ENCODE measurements around the gene CXXC5. TPM values are rescaled to one million over a fixed set of nuclear protein-coding genes. Genes with fewer than 3 reads are reported as not detected.
A peak's percentile ranks its signal among the peaks of the same experiment; 100 is the strongest.

CXXC5 gene
- total RNA-seq, 1 donor from 2014 or later = 93.9 TPM

- DNase-seq = no peak
Observed at GRCh38 chr5:139638736-139639618, 9.2 kb upstream of the CXXC5 start.

DNA sequence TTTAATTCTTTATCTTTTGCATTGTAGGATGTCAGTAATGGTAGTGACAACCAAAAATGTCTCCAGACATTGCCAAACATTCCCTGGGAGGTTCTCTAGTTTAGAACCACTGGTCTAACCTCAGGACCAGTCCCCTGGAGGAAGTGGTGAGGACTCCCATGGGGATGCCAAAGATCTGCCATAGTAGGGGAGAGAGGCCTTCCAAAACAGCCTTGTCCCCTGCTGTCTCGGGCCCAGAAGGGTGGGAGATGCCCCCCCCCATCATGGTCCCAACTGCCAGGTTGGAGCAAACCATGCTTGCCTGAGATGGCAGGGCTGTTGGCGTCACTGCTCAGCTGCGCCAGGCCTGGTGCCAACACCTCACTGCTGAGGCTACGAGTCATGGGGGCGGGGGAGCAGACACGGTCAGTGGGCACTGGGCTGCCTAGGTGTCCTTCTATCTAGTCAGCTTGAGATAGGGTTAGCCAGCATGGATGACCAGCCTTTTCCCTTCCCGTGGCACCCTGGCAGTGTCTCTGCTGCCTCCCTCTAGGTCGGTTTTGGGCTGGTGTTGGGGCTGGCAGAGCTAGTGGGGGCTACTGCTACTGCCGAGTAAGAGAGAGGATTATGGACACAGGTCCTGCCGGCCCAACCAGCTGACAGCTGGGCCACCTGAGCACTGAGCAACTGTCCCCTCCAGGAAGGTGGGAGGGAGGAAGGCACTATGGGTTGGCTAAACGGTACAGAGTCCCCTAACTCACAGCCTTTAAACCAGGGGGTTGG, 8.3 kb upstream of the CXXC5 start:
- DNase-seq = no peak

DNA sequence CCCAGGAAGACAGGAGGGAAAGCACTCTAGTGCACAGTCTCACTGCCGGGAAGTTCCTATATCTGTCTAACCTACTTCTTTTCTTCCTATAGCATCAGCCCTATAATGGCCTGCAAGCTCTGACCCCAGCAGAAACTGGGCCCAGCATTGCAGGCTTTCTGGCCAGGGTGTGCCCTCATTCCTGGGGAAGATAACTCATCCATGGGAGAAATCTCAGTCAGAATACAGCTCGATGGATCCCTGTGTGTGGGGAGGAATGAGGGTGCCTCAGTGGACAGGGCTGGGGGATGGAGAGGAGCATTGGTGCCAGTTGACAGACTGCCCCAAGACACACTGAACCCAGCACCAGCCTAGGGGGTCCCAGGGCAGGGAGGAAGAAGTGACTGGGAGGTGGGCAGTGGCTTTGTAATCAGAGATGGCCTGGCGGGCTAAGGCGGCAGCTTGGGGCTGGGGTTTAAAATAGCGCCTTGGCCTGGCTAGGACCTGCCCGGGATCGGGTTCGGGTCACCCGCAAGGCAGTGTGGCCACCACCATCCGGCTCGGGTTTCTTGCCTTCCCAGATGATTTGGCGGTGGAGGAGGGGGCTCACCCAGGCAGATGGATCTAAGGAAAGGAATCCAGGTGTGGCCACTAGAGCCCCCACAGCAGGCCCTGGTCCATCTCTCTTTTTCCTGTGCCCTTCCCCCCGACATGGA, 7.6 kb upstream of the CXXC5 start:
- DNase-seq = no peak

DNA sequence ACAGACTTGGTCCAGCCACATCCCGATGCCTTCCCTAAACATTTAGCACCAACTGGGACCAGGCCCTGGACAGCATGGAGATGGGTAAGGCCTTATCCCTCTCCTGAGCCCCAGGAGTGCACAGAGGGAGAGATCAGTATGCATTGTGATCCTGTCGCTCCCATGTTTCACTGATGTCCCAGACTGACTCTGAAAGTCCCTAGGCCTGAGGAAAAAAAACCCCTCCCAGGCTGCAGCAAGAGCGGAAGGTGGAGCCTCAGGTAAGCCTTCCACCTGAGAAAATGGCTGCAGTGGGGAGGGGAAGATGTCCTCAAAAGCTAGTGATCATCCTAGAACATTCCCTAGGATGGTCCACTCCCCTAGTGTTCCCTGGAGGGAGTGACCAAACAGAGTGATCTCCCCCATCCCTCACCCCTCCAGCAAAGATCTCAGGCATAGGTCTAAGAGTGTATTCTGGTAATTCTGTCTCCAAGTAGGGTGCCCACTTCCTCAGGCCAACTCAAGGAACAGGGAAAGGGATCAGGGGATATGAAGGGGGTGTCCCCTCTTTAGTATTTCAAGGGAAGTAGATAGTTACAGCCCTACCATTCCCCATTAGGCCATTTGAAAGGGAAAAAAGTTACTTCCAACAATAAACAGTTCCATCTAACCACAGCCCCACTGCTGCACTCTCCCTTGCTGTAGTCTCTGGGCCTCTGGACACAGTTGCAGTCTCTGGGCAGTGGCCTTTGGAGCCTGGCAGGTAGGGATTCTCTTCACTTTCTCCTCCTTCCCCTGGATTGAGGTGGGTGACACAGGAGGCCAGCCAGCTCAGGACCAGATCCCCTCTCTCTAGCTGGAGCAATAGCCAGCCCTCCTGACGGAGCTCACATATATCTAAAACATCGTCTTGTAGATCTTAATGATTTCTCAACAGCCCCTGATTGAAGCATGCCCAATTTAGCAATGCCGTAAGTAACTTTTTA, 6.8 kb upstream of the CXXC5 start:
- DNase-seq = no peak

DNA sequence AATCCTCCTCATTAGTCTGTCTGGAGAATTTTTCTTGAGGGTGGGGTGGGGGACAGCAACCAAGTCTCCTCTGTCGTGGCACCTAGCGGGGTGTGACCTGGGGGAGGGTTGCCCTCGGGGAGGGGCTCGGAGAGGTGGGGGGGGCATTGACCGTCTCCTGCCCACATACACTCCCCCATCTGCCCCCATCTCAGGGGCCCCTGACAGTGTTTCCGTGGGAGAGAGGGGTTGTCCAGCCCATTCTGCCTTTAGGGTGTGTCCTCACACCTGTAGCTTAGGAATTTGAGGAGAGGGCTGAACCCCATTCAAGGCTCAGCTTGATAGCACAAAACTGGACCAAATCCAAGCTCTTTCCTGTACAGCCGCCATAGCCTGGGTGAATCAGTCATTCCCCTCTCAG, 5.9 kb upstream of the CXXC5 start:
- no peak for DNase-seq

- DNase-seq = no peak
Observed at GRCh38 chr5:139642891-139643871, 5.0 kb upstream of the CXXC5 start.

DNA sequence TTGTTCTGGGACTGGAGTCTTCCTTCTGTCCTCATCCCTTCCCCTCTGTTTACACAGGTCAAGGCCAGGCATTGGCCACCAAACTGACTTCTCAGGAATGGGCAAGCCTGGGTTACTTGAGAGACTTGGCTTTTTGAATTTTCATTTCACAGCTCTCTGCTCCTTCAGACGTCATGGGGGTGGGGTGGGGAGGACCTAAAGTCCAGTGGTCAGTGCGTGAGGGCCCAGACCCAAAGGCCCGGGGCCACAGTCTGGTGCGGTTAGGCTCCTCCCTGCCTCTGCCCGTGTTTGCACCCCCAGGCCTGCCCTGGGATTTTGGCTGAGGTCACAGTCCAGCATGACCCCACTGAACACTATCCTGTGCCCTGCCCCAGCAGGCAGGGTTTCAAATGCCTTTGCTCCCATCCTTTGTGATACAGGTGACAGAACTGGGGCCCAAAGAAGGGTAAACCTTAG, 4.1 kb upstream of the CXXC5 start:
- DNase-seq = no peak

DNA sequence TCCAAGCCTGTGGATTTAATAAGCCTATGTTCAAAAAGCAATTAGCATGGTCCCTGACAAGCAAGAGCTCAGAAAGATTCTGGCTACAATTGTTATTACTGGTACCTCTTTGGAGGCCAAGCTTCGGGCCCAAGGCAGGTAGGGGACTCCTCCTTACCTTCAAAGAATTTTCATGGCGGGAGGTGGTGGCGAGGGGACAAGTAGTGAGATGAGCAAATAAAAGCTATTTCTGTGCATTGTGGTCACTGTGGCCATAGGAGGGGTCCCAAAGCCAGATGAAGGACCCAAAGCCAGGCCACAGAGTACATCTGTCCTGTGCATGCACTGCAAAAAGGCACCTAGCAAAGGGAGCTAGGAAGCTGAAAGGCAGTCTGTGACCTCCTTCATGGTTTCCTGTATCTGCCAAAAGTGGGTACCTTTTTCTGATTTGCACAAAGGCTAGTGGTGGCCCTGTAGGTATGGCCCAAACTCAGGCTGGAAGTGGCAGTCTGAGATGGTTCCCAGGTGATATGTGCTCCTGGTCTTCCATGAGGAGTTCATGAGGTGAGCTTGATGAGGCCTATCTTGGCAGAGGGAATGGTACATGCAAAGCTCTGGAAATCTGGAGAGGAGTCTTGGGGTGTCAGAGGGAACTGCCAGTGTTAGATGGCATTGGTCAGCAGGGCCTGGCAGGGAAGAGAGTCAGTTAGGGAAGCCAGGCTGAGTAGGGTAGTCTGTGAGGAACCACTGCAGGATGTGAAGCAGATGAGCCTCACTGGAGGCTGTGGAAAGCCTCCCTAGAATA, 3.3 kb upstream of the CXXC5 start:
- DNase-seq = no peak

GRCh38 chr5:139645430-139645871, 2.7 kb upstream of the CXXC5 start:
- no peak for DNase-seq

DNA sequence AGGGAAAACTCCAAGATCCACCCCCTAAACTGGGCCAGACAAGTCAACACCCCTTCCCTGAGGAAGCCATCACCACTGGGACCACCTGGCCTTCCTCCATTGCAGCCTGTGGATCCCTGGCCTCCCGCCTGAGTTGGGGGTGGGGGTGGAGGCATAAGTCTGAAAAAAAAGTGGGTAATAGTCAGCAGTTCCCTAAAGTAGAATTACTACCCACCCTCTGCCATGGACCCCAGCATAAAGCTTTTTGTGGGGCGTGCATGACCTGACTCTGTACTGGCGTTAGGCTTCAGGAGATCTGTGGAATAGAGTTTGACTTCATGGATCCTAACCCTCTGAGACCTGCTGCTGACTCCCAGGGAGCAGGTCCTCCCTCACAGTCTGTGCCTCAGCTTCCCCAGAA, 2.0 kb upstream of the CXXC5 start:
- no peak for DNase-seq

GRCh38 chr5:139646912-139647505, 1.1 kb upstream of the CXXC5 start:
- DNase-seq = peak; percentile 59

GRCh38 chr5:139647506-139648204, 494 bp upstream of the CXXC5 start:
- peak; percentile 11 for DNase-seq

DNA sequence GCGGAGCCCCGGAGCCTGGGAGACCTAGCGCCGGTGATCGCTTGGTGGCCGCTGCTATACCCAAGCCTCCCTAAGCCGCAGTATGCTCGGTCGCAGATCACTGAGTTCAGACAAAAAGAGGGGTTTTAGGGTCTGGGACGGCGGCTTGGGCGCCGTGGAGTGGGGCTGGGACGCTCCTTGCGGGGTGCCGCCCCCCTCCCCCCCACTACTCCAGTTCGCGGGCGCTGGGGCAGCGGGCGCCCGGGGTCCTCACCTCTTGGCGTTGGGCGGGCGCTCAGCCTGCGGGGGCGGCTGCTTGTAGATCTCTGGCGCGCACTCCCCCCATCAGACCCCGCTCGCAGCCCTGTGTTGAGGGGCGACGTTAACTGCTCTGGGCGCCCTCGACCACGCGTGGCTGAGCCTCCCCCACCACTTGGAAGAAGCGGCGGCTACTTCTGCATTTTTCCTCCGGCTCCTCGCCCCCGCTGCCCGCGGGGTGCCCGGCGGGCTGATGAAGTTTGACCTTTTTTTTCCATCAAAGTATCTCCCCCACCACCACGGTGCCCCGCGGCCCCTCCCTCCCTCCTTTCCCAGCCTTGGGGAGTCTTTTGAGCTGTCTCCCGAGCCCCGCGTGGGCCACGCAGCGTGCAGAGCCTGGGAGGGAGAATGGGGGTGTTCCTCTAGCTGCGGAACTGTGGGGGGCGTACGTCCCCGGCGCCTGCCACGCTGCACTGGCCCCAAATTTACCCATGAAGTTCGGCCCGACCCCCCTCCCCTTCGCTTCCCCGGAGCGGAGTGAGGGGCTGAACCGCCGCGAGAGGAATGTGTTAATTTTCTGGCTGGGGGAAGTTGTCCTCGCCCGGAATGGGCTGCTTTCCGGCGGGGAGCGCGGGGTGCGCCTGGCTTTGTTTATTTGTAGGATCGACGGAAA, 1.2 kb downstream of the CXXC5 start:
- DNase-seq = peak; percentile 58

GRCh38 chr5:139650031-139650688, 2.0 kb downstream of the CXXC5 start:
- peak; percentile 69 for DNase-seq

DNA sequence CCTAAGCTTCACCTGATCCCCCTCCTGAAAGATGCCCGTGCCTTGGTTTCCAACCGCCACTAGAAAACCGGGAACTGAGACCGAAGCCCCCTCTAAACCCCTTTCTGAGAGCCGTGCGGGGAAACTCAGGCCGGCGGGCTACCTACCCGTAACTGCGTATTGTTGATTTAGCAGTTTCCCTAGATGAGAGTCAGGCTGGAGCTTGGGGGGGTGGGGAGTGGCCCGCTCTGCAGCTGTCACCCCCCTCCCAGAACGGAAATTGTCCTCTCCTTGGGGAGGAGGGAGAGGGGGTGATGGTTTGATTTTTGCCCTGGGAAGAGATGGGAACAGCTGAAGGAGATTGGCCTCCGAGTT, 2.5 kb downstream of the CXXC5 start:
- DNase-seq = peak; percentile 87

- DNase-seq = peak; percentile 61
Observed at GRCh38 chr5:139651043-139651834, 3.1 kb downstream of the CXXC5 start.
